NT2/D1 (cell line): ENCODE results near the gene KCNA5.

Experiments
- DNase-seq: peaks from one replicate; pipeline ENCODE4 v3.0.0-alpha.2; 2011; ENCODE audit warnings: low read depth, low spot score
- H3K27me3 ChIP-seq: 2 replicates; pipeline ENCODE4 v1.6.0; 2011; ENCODE audit warnings: mild to moderate bottlenecking; ENCODE audit not compliant: insufficient read length, insufficient read depth
- H3K36me3 ChIP-seq: 2 replicates; pipeline ENCODE4 v1.6.1; 2011; ENCODE audit warnings: mild to moderate bottlenecking, low read length, mixed read lengths; ENCODE audit not compliant: insufficient read depth, insufficient read length
- H3K4me1 ChIP-seq: 2 replicates; pipeline ENCODE4 v1.5.1; 2011; ENCODE audit not compliant: insufficient read depth, insufficient read length
- H3K4me3 ChIP-seq: 2 replicates; pipeline ENCODE4 v1.5.1; 2011; ENCODE audit warnings: low read depth; ENCODE audit not compliant: insufficient read length
- H3K9ac ChIP-seq: 2 replicates; pipeline ENCODE4 v1.6.0; 2011; ENCODE audit warnings: low read depth; ENCODE audit not compliant: insufficient read length
- H3K9me3 ChIP-seq: 2 replicates; pipeline ENCODE4 v1.5.1; 2011; ENCODE audit warnings: mild to moderate bottlenecking, low read length; ENCODE audit not compliant: insufficient read depth
- SUZ12 ChIP-seq: IDR thresholded peaks from 2 replicates; pipeline ENCODE4 v1.6.1; 2011; ENCODE audit not compliant: insufficient read length, insufficient read depth; ENCODE audit errors: extremely low read depth
- YY1 ChIP-seq: IDR thresholded peaks from 2 replicates; pipeline ENCODE4 v1.6.1; 2011; ENCODE audit not compliant: insufficient read length, insufficient read depth
- ZNF274 ChIP-seq: IDR thresholded peaks from 2 replicates; pipeline ENCODE4 v1.6.1; 2011; ENCODE audit warnings: mild to moderate bottlenecking, low read depth, low read length

The KCNA5 gene

DNA sequence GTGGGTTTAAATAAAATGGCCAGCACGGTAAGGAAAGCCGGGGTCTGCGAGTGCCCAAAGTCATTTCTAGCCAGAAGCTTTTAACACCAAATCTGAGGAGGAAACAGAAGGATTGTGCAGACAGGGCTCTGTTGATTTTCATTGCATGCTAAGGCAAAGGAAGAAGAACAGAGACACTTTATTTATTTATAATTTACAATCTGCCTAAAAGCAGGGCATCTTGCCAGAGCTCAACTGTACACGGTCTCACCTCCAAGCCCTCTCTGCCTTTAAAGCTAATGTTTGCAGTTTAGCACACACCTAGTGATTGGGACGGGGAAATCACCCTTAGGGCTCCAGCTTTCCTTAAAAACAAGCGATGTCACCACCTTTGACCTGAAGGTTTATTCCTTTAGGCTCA lies 4.0 kb downstream of the KCNA5 start:
- TF ChIP-seq ZNF274 (no peak), SUZ12 (no peak), YY1 (no peak)
- Histone ChIP-seq H3K27me3 (peaks cover 44% of the 10 kb centered on the region), H3K36me3 (no peaks in the 10 kb centered on the region), H3K9me3 (no peaks in the 10 kb centered on the region; the same call in 1 of the 2 replicates), H3K4me3 (no peak overlapping the region), H3K9ac (no peak overlapping the region), H3K4me1 (peaks cover 9% of the 10 kb centered on the region)
- DNase-seq: no peak

DNA sequence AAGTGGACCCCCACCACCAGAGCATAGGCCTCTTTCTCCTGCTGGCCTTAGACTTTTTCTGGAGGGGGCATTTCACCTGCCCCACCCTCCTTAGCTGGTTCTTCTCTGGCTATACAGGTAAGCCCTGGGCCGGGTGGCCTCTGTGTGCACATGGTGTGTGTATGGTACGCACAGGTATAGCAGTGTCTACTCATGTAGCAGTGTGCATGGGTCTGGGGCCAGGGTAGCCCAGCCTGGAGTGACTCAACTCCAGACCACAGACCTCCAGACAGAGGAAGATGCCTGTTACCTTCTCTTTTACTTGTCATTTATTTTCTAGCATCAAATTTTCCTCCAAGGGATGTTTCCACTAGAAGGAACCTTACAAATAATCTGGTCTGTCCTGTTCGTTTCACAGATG lies 6.9 kb downstream of the KCNA5 start:
- TF ChIP-seq ZNF274 (no peak), SUZ12 (no peak), YY1 (no peak)
- H3K4me1 ChIP-seq: peaks cover 9% of the 10 kb centered on the region
- DNase-seq: no peak
- H3K9ac ChIP-seq: no peak overlapping the region
- no peak overlapping the region for H3K4me3 ChIP-seq
- H3K36me3 ChIP-seq: no peaks in the 10 kb centered on the region
- H3K9me3 ChIP-seq: no peaks in the 10 kb centered on the region
- peaks cover 18% of the 10 kb centered on the region for H3K27me3 ChIP-seq

DNA sequence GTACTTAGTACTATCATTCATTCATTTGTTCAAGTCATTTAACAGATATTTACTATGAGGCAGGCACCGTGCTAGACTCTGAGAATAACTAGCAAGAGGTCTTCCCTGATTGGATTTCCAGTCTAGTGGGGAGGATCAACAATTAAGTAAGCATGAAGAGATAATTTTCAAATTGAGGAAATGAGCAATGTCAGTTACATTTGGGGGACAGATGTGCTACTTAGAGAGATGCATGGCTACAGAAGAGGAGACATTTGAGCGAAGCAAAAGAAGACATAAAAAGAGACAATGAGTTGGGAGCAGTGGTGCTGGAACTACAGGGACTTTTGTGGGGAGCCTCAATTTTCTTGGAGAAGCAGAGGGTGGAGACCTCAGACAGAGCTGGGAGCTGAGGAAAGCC lies 7.7 kb downstream of the KCNA5 start:
- Histone ChIP-seq H3K4me3 (no peak overlapping the region), H3K27me3 (peaks cover 11% of the 10 kb centered on the region), H3K9me3 (no peaks in the 10 kb centered on the region), H3K4me1 (peaks cover 9% of the 10 kb centered on the region), H3K36me3 (no peaks in the 10 kb centered on the region), H3K9ac (no peak overlapping the region)
- TF ChIP-seq YY1 (no peak), ZNF274 (no peak), SUZ12 (no peak)
- DNase-seq: no peak

DNA sequence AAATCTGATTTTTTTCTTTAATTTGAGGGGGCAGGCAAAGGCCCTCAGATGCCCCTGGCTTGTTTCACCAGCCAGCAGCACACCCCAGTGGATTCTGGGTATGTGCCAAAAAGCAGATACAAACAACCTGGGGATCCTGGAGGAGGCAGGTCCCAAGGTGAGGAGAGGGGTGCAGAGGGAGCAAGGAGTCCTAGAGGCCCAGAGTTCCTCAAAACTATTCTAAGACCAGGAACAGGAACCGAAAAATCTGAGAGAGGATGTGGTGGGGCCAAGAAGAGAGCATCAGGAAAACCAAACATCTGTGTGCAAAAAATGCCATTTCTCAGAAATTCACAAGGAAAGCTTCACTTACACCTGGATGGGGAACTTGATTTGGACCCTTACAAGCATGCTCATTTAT lies 8.2 kb downstream of the KCNA5 start:
- no peak for DNase-seq
- H3K4me1 ChIP-seq: peaks cover 9% of the 10 kb centered on the region
- no peaks in the 10 kb centered on the region for H3K9me3 ChIP-seq
- H3K27me3 ChIP-seq: peaks cover 10% of the 10 kb centered on the region
- no peak overlapping the region for H3K9ac ChIP-seq
- H3K36me3 ChIP-seq: no peaks in the 10 kb centered on the region
- TF ChIP-seq SUZ12 (no peak), ZNF274 (no peak), YY1 (no peak)
- H3K4me3 ChIP-seq: no peak overlapping the region

DNA sequence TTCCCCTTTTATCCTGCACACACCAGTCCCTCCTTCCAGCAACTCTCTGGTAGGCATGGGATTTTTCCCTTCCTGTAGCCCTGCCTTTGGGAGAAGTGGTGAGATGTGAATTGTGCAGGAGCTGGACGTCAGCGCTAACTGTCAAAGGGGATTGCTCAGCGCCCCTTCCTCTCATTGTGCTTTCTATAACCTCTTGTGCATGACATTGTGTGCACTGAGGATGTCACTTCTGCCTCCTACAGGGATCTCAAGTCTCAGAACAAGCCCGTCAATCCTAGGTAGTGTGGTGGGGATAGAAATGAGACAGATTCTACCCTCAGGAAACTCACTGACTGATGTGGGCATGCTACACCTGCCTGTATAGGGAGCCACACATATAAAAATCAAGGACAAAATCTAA lies 8.7 kb downstream of the KCNA5 start:
- Histone ChIP-seq H3K4me1 (peaks cover 5% of the 10 kb centered on the region), H3K36me3 (no peaks in the 10 kb centered on the region), H3K27me3 (peaks cover 10% of the 10 kb centered on the region), H3K9me3 (no peaks in the 10 kb centered on the region), H3K4me3 (no peak overlapping the region), H3K9ac (no peak overlapping the region)
- DNase-seq: no peak
- TF ChIP-seq SUZ12 (no peak), YY1 (no peak), ZNF274 (no peak)

DNA sequence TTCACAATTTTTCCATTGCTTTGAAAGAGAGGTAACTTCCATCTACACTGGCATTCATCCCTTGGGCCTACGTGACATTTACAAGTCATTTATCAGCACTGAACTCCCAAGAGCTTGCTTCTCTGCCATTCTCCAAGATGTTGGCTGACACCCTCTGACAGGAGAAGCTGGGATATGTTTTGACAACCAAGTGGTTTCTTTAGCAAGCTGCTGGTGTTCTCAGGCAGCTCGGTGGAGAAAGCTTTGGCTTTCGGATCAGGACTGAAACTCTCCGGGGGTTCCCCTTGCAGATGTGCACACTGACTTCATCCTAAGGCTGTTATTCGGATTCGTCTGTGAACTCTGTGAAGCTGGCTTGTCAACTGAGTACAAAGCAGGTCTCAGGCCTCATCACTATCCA lies 15.7 kb downstream of the KCNA5 start:
- no peaks in the 10 kb centered on the region for H3K27me3 ChIP-seq
- no peak for DNase-seq

DNA sequence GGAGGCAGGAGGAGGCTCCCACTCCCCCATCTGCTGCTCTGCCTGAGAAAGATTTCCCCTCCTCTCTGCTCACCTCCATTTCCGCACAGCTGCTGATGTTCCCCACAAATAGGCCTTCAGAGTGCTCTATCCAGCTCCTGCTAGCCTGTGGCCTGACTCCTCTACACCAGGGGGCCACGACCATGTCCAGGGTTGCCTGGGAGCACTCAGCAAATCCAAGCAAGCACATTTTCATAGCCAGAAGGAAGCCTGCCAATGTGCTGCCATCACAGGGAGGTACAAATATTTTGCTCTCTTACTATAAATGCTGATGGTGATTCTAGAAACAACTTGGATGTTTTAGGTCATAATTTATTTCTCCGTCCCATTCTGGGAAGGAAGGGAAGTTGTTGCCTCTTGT lies 17.3 kb downstream of the KCNA5 start:
- no peak overlapping the region for H3K9ac ChIP-seq
- H3K4me3 ChIP-seq: no peak overlapping the region
- no peak for TF ChIP-seq ZNF274
- TF ChIP-seq YY1: no peak
- TF ChIP-seq SUZ12: no peak
- H3K4me1 ChIP-seq: no peaks in the 10 kb centered on the region
- no peaks in the 10 kb centered on the region for H3K9me3 ChIP-seq
- no peaks in the 10 kb centered on the region for H3K36me3 ChIP-seq
- H3K27me3 ChIP-seq: no peaks in the 10 kb centered on the region
- DNase-seq: no peak

More for the DNA sequence above, 15.7 kb downstream of the KCNA5 start:
- no peaks in the 10 kb centered on the region for H3K36me3 ChIP-seq
- no peak overlapping the region for H3K4me3 ChIP-seq
- no peak overlapping the region for H3K9ac ChIP-seq
- no peaks in the 10 kb centered on the region for H3K4me1 ChIP-seq
- H3K9me3 ChIP-seq: no peaks in the 10 kb centered on the region
- TF ChIP-seq YY1: no peak
- no peak for TF ChIP-seq ZNF274

DNA sequence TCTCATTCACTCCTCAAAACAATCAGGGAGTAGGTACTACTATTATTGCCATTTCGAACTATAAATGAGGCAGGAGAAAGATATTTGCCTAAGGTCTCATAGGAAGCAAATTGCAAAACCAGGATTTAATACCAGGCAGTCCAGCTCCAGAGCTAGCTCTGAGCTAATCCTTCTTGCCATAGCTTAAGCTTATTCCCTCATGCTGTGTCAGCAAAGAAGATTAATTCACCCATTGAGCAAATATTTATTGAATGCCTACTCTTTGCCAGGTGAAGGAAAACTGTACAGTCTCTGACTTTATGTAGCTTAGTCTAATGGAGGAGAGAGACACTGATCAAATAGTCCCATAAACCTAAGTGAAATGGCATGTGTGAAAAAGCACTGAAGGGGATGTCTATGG lies 19.5 kb downstream of the KCNA5 start:
- Histone ChIP-seq H3K4me1 (no peaks in the 10 kb centered on the region), H3K9me3 (no peaks in the 10 kb centered on the region), H3K4me3 (no peak overlapping the region), H3K27me3 (no peaks in the 10 kb centered on the region), H3K9ac (no peak overlapping the region), H3K36me3 (no peaks in the 10 kb centered on the region)
- no peak for DNase-seq
- no peak for TF ChIP-seq SUZ12
- TF ChIP-seq YY1: no peak
